A549 (cell line): ENCODE measurements around the gene TAF3.

Experiments used
- HOXA7 ChIP-seq: fragments of 250-450 bp; sonication (Bioruptor Pico); IDR thresholded peaks from 2 replicates; pipeline ENCODE4 v1.5.0; 2020; ENCODE audit warnings: mild to moderate bottlenecking, moderate library complexity
- RCOR1 ChIP-seq: fragments of 150-350 bp; IDR thresholded peaks from 2 replicates; pipeline ENCODE4 v1.6.1; 2014; ENCODE audit warnings: antibody characterized with exemption, low read length, low read depth

DNA sequence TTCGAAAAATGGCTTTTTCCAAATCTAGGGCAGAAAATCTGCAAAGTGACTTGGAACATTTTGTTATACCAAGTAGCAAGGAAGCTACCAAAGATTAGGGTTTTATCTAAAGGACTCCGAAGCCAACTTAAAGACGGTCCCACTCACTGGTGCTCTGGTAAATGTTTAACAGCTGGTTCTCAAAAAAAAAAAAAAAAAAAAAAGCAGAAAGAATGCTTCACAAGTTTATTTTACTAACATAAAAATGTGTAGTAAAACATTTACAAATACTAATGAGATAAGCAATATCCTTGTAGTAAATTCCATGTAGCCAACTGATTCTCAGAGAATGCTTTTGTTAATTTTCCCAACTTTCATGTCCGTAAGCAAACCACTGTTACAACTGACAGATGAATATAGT lies 38.4 kb downstream of the TAF3 start:
- TF ChIP-seq HOXA7 (CRISPR knock-in tag) = no peak
- no peak for TF ChIP-seq RCOR1
